Nephron progenitor cell (in vitro differentiated cells): Measurements from ENCODE around the gene SCT.

Experiments
- DNase-seq: peaks from one replicate; pipeline ENCODE4 v3.0.0; 2021
- H3K27ac Mint-ChIP-seq: 2 replicates; pipeline ENCODE4 v1.8.0; 2021; ENCODE audit warnings: mild to moderate bottlenecking, moderate library complexity, mixed read lengths
- H3K27me3 Mint-ChIP-seq: 2 replicates; pipeline ENCODE4 v1.8.0; 2021; ENCODE audit warnings: mild to moderate bottlenecking, low read depth, mixed read lengths; ENCODE audit not compliant: poor library complexity
- H3K36me3 Mint-ChIP-seq: 2 replicates; pipeline ENCODE4 v1.8.0; 2021; ENCODE audit warnings: low read depth, mixed read lengths
- H3K4me1 Mint-ChIP-seq: 2 replicates; pipeline ENCODE4 v1.8.0; 2021; ENCODE audit warnings: mixed read lengths
- H3K4me3 Mint-ChIP-seq: 2 replicates; pipeline ENCODE4 v1.8.0; 2021; ENCODE audit warnings: mild to moderate bottlenecking, moderate library complexity, mixed read lengths
- H3K9me3 Mint-ChIP-seq: 2 replicates; pipeline ENCODE4 v1.8.0; 2021; ENCODE audit warnings: mild to moderate bottlenecking, moderate library complexity, mixed read lengths
- TF ChIP-seq, protein P1 (sequence below): fragments of 200-600 bp; sonication (generic); IDR thresholded peaks from 2 replicates; pipeline ENCODE4 v1.5.0; 2021; ENCODE audit warnings: antibody characterized with exemption

The SCT gene

GRCh38 chr11:620935-621814 lies 5.8 kb downstream of the SCT start:
- Mint-ChIP-seq H3K27me3 (no peaks in the 10 kb centered on the region), H3K27ac (no peak overlapping the region), H3K4me1 (peaks cover 39% of the 10 kb centered on the region), H3K36me3 (no peaks in the 10 kb centered on the region), H3K4me3 (no peak overlapping the region), H3K9me3 (no peaks in the 10 kb centered on the region)
- TF ChIP-seq, protein P1, sequence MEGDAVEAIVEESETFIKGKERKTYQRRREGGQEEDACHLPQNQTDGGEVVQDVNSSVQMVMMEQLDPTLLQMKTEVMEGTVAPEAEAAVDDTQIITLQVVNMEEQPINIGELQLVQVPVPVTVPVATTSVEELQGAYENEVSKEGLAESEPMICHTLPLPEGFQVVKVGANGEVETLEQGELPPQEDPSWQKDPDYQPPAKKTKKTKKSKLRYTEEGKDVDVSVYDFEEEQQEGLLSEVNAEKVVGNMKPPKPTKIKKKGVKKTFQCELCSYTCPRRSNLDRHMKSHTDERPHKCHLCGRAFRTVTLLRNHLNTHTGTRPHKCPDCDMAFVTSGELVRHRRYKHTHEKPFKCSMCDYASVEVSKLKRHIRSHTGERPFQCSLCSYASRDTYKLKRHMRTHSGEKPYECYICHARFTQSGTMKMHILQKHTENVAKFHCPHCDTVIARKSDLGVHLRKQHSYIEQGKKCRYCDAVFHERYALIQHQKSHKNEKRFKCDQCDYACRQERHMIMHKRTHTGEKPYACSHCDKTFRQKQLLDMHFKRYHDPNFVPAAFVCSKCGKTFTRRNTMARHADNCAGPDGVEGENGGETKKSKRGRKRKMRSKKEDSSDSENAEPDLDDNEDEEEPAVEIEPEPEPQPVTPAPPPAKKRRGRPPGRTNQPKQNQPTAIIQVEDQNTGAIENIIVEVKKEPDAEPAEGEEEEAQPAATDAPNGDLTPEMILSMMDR, result no peak
- DNase-seq, result no peak

DNA sequence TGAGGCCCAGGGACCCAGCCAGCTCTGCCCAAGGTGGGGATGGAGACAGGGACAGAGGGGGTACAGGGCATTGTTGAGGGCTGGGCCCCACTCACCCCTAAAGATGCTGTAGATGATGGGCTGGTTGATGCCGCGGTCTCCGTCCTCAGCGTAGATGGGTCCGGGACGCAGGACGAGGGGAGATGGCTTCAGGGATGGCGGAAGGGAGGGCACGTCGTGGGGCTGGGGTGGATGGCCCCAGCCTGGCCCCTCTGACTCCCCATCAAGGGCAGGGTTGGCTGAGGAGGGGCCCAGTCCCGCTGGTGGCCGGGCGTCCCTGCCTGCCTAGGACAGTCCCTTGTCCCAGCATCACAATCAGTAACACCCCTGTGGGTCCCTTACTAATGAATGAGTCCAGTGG lies 6.8 kb downstream of the SCT start:
- no peak overlapping the region for H3K27ac Mint-ChIP-seq

GRCh38 chr11:619628-620050 lies 7.3 kb downstream of the SCT start:
- H3K27me3 Mint-ChIP-seq, result no peaks in the 10 kb centered on the region
- no peak overlapping the region for H3K27ac Mint-ChIP-seq
- no peaks in the 10 kb centered on the region for H3K9me3 Mint-ChIP-seq
- no peaks in the 10 kb centered on the region for H3K36me3 Mint-ChIP-seq
- TF ChIP-seq, protein P1, result no peak
- H3K4me3 Mint-ChIP-seq, result no peak overlapping the region
- H3K4me1 Mint-ChIP-seq, result peaks cover 29% of the 10 kb centered on the region
- DNase-seq, result no peak

More for the DNA sequence above, 6.8 kb downstream of the SCT start:
- Mint-ChIP-seq H3K36me3 (no peaks in the 10 kb centered on the region), H3K4me3 (no peak overlapping the region), H3K9me3 (no peaks in the 10 kb centered on the region), H3K27me3 (no peaks in the 10 kb centered on the region), H3K4me1 (peaks cover 35% of the 10 kb centered on the region)
- DNase-seq, result no peak
- TF ChIP-seq, protein P1, result no peak

DNA sequence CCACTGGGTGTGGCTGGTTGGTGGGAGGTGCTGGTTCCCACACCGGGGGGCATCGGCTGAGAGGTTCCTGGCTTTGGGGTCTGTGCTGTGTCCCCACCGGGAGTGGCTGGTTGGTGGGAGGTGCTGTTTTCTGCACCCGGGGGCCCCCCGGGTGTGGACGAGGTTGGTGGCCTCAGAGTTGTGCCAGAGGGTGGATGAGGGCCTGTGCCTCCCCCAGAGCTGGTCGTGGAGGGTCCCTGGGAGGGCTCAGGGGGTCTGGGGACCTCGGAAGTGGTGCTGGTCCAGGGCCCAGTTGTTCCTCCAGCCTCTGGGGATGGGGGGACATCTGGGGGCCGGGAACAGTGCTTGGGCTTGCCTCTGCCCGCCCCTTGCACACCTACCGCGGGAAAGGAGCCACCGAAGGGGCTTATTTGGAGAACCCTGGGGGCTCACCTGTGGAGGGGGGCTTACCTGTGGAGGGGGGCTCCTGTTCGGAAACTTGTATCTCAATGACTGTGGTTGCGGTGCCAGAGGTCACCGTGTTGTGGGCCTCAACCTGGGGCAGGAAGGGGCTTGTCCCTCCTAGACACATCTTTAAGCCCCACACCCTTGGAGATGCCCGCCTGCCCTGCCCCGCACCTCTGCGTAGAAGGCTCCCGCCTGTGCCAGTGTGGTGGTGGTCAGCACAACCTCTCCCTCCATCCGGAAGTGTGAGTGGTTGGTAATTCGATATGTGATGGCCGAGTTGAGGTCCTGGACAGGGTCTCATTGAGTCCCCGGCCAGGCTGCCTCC lies 7.9 kb downstream of the SCT start:
- H3K9me3 Mint-ChIP-seq, result no peaks in the 10 kb centered on the region
- no peaks in the 10 kb centered on the region for H3K36me3 Mint-ChIP-seq
- H3K4me1 Mint-ChIP-seq, result peaks cover 26% of the 10 kb centered on the region
- H3K27ac Mint-ChIP-seq, result no peak overlapping the region
- H3K27me3 Mint-ChIP-seq, result no peaks in the 10 kb centered on the region
- TF ChIP-seq, protein P1, result no peak
- H3K4me3 Mint-ChIP-seq, result no peak overlapping the region
- no peak for DNase-seq

GRCh38 chr11:617912-618682 lies 8.9 kb downstream of the SCT start:
- no peak overlapping the region for H3K4me3 Mint-ChIP-seq
- no peak overlapping the region for H3K27ac Mint-ChIP-seq
- H3K36me3 Mint-ChIP-seq, result no peaks in the 10 kb centered on the region
- H3K27me3 Mint-ChIP-seq, result no peaks in the 10 kb centered on the region
- DNase-seq, result no peak
- peaks cover 21% of the 10 kb centered on the region for H3K4me1 Mint-ChIP-seq
- no peaks in the 10 kb centered on the region for H3K9me3 Mint-ChIP-seq
- TF ChIP-seq, protein P1, result no peak
